Spleen (tissue), 7 donors: ENCODE results near the gene PLA2G15.

Experiments used
- POLR2A ChIP-seq, 3 donors: fragments of 450-650 bp; IDR thresholded peaks; one replicate each; pipeline ENCODE4 v1.5.1; 2017; ENCODE audit warnings: antibody characterized with exemption in 3 of 3, mild to moderate bottlenecking in 1 of 3
- POLR2AphosphoS5 ChIP-seq, 3 donors: sonication (generic); formaldehyde crosslinking; IDR thresholded peaks; one replicate each; pipeline ENCODE4 v1.5.1; 2017; ENCODE audit warnings: antibody characterized with exemption in 3 of 3
- TF ChIP-seq, protein P1 (sequence below), 11 experiments: fragments of 200-600 bp in 7 of 11; fragments of 450-650 bp in 4 of 11; sonication (generic) in 4 of 11; IDR thresholded peaks in 8 of 11; conservative IDR thresholded peaks in 3 of 11; 1 replicate in 7 of 11; 2 replicates in 4 of 11; pipeline versions ENCODE4 v1.4.0 to v1.8.0; 2016 to 2021; ENCODE audit warnings: antibody characterized with exemption in 11 of 11, inconsistent platforms in 4 of 11, mild to moderate bottlenecking in 1 of 11
- donor health status: DM: no; HTN: no; CAD: no; lungs with moderate emphysema.
- donor health status: DM: no; HTN: no; CAD: no.
- donor health status: DM: no; HTN: no; CAD: no.

DNA sequence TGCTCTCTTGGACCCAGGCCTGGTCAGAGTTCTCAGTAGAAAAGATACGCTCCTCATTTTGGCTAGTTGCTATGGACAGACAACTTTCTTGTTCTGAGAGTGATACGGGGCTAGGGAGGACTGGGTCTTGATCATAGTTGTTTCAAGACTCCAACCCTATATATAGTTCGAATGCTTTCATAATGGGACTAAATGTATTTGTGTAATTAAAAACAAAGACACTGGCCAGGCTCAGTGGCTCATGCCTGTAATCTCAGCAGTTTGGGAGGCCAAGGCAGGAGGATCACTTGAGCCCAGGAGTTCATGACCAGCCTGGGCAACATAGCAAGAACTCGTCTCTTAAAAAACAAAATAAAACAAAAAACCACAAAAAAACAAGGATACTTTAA is 36.9 kb downstream of the PLA2G15 start:
- TF ChIP-seq, protein P1, sequence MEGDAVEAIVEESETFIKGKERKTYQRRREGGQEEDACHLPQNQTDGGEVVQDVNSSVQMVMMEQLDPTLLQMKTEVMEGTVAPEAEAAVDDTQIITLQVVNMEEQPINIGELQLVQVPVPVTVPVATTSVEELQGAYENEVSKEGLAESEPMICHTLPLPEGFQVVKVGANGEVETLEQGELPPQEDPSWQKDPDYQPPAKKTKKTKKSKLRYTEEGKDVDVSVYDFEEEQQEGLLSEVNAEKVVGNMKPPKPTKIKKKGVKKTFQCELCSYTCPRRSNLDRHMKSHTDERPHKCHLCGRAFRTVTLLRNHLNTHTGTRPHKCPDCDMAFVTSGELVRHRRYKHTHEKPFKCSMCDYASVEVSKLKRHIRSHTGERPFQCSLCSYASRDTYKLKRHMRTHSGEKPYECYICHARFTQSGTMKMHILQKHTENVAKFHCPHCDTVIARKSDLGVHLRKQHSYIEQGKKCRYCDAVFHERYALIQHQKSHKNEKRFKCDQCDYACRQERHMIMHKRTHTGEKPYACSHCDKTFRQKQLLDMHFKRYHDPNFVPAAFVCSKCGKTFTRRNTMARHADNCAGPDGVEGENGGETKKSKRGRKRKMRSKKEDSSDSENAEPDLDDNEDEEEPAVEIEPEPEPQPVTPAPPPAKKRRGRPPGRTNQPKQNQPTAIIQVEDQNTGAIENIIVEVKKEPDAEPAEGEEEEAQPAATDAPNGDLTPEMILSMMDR (IDR thresholded peaks at IDR 0.05 in 8 of 11, conservative IDR thresholded peaks at IDR 0.05 in 3 of 11) = no peak
- TF ChIP-seq POLR2A (IDR thresholded peaks at IDR 0.05) (no peak), POLR2AphosphoS5 (IDR thresholded peaks at IDR 0.05) (no peak)
